Spleen (tissue), 11 donors: ENCODE results near the gene DDIT4. TPM values are rescaled to one million over a fixed set of nuclear protein-coding genes. Genes with fewer than 3 reads are reported as not detected.

Experiments used
- DNase-seq: peaks from one replicate; pipeline ENCODE4 v3.0.0-alpha.2; 2020
- H3K27ac ChIP-seq, 8 donors: fragments of 200-600 bp; sonication (generic) in 7 of 8; 1 replicate in 4 of 8; 2 replicates in 4 of 8; pipeline versions ENCODE4 v1.5.0 to v1.8.0; 2016 to 2021; ENCODE audit warnings: inconsistent platforms in 4 of 8, mild to moderate bottlenecking in 4 of 8, moderate library complexity in 1 of 8
- H3K27me3 ChIP-seq, 7 donors: fragments of 200-600 bp; sonication (generic) in 6 of 7; replicated peaks in 1 of 7; 1 replicate in 4 of 7; 2 replicates in 3 of 7; pipeline versions ENCODE4 v1.5.0 to v1.8.0; 2016 to 2021; ENCODE audit warnings: inconsistent platforms in 3 of 7, mild to moderate bottlenecking in 1 of 7
- H3K36me3 ChIP-seq, 6 donors: fragments of 200-600 bp; sonication (generic) in 5 of 6; 1 replicate in 4 of 6; 2 replicates in 2 of 6; pipeline versions ENCODE4 v1.5.0 to v1.8.0; 2016 to 2021; ENCODE audit warnings: inconsistent platforms in 2 of 6
- H3K4me1 ChIP-seq, 6 donors: fragments of 200-600 bp; sonication (generic) in 5 of 6; 1 replicate in 3 of 6; 2 replicates in 3 of 6; pipeline versions ENCODE4 v1.5.0 to v1.8.0; 2016 to 2021; ENCODE audit warnings: inconsistent platforms in 3 of 6
- H3K4me3 ChIP-seq, 8 donors: fragments of 200-600 bp; sonication (generic) in 7 of 8; 1 replicate in 4 of 8; 2 replicates in 4 of 8; pipeline versions ENCODE4 v1.5.0 to v1.8.0; 2016 to 2021; ENCODE audit warnings: inconsistent platforms in 4 of 8, mild to moderate bottlenecking in 4 of 8, moderate library complexity in 2 of 8
- H3K9me3 ChIP-seq, 8 donors: fragments of 200-600 bp; sonication (generic) in 7 of 8; 1 replicate in 4 of 8; 2 replicates in 4 of 8; pipeline versions ENCODE4 v1.5.0 to v1.8.0; 2016 to 2021; ENCODE audit warnings: inconsistent platforms in 4 of 8
- CTCF ChIP-seq, 11 experiments: fragments of 200-600 bp in 7 of 11; fragments of 450-650 bp in 4 of 11; sonication (generic) in 4 of 11; IDR thresholded peaks in 8 of 11; conservative IDR thresholded peaks in 3 of 11; 1 replicate in 7 of 11; 2 replicates in 4 of 11; pipeline versions ENCODE4 v1.4.0 to v1.8.0; 2016 to 2021; ENCODE audit warnings: antibody characterized with exemption in 11 of 11, inconsistent platforms in 4 of 11, mild to moderate bottlenecking in 1 of 11
- POLR2A ChIP-seq, 3 donors: fragments of 450-650 bp; IDR thresholded peaks; one replicate each; pipeline ENCODE4 v1.5.1; 2017; ENCODE audit warnings: antibody characterized with exemption in 3 of 3, mild to moderate bottlenecking in 1 of 3
- POLR2AphosphoS5 ChIP-seq, 3 donors: sonication (generic); formaldehyde crosslinking; IDR thresholded peaks; one replicate each; pipeline ENCODE4 v1.5.1; 2017; ENCODE audit warnings: antibody characterized with exemption in 3 of 3
- WGBS, 5 donors: extraction: QIAGEN DNeasy Blood & Tissue Kit in 3 of 5; methylation state at CpG; one replicate each; pipeline versions ENCODE4 v1.1.5 to v1.1.7; 2013 to 2018; 5-methylcytosine and 5-hydroxymethylcytosine counted together
- intact Hi-C: fragments of 100-400 bp; cut with DNase I; formaldehyde crosslinking; loops from one replicate; pipeline ENCODE4 v1.15.0; 2023; ENCODE audit warnings: low total_unique reads
- polyA plus RNA-seq, 3 donors: library from polyadenylated mRNA; stranded (reverse); fragments of 200-250 nt; gene quantifications; one replicate each; pipeline ENCODE4 v1.2.1, GENCODE V29; 2013
- total RNA-seq, 7 donors: library from RNA; depleted of rRNA in 3 of 7; stranded (reverse); fragments of >200 nt in 3 of 7; fragmentation: NEBNext Ultra II Directional in 4 of 7; extraction: Animal tissue kit (Norgen Biotek cat#: 25700) in 4 of 7; gene quantifications; one replicate each; pipeline versions ENCODE4 v1.1.0 to v1.2.1, GENCODE V29; 2016 to 2021
- donor health status: healthy with polysubstance abuse.
- donor health status: DM: no; HTN: no; CAD: no; lungs with moderate emphysema.
- donor health status: DM: no; HTN: no; CAD: no.
- donor health status: Bipolar disorder and iron deficiency.
- donor health status: healthy.
- donor health status: DM: no; HTN: no; CAD: no.
- donor health status: DM: yes; HTN: yes; CAD: no.

Gene DDIT4
- total and polyA plus RNA-seq, 10 donors: 99.3 to 308 (median 228) TPM

- TF ChIP-seq POLR2A (IDR thresholded peaks at IDR 0.05) (no peak), POLR2AphosphoS5 (IDR thresholded peaks at IDR 0.05) (no peak), CTCF (IDR thresholded peaks at IDR 0.05 in 8 of 11, conservative IDR thresholded peaks at IDR 0.05 in 3 of 11) (no peak)
- H3K36me3 ChIP-seq: no peaks in the 10 kb centered on the region
- no peak for DNase-seq
- peak overlapping the region in 6 of 8 donors; percentile 41 to 99 (median 98) for H3K27ac ChIP-seq
- H3K4me1 ChIP-seq: peaks cover 60 to 100% (median 95%) of the 10 kb centered on the region in 6 donors
- intact Hi-C loops: no loop called here
- no peak overlapping the region for H3K4me3 ChIP-seq
- H3K9me3 ChIP-seq: no peaks in the 10 kb centered on the region
- H3K27me3 ChIP-seq: no peaks in the 10 kb centered on the region
- WGBS, 5 donors: 83 to 97% (median 89%) methylated on average over 9 to 10 of the region's 10 CpGs
These were observed 49.5 kb downstream of the DDIT4 start for GRCh38 chr10:72323108-72323749.

- Histone ChIP-seq H3K4me3 (no peak overlapping the region), H3K4me1 (peaks cover 60 to 100% (median 95%) of the 10 kb centered on the region in 6 donors), H3K9me3 (no peaks in the 10 kb centered on the region), H3K27me3 (no peaks in the 10 kb centered on the region), H3K27ac (peak overlapping the region in 7 of 8 donors; percentile 36 to 99 (median 97)), H3K36me3 (no peaks in the 10 kb centered on the region)
- TF ChIP-seq CTCF (IDR thresholded peaks at IDR 0.05 in 8 of 11, conservative IDR thresholded peaks at IDR 0.05 in 3 of 11) (no peak), POLR2AphosphoS5 (IDR thresholded peaks at IDR 0.05) (peak in 1 of 3 donors; percentile 45)
- 31 to 46% (median 34%) methylated on average over 12 of the region's 12 CpGs for WGBS, 5 donors
- DNase-seq: peak; percentile 88
- intact Hi-C loops: no loop called here
These were observed 50.1 kb downstream of the DDIT4 start for GRCh38 chr10:72323771-72324191.

Other genes starting within 250 kb of the DDIT4 start
- 10 to 100 TPM; 32.2 to 64.3 (median 43.5) TPM for gene SPOCK2, start 185.4 kb upstream of the DDIT4 start, total RNA-seq
- gene SPOCK2, start 185.4 kb upstream of the DDIT4 start, polyA plus RNA-seq: 10 to 100 TPM; 12.6 to 28.4 (median 23.6) TPM
- gene ANAPC16, start 57.9 kb upstream of the DDIT4 start, total RNA-seq: 100 to 1,000 TPM in 3 of 7 donors, 10 to 100 TPM in 4; 70.8 to 115 (median 97.2) TPM
- gene ANAPC16, start 57.9 kb upstream of the DDIT4 start, polyA plus RNA-seq: 100 to 1,000 TPM; 182 to 239 (median 224) TPM
- gene ASCC1, start 57.6 kb upstream of the DDIT4 start, total RNA-seq: 10 to 100 TPM; 23.7 to 41.7 (median 37.9) TPM
- gene ASCC1, start 57.6 kb upstream of the DDIT4 start, polyA plus RNA-seq: 10 to 100 TPM; 11.9 to 22.0 (median 18.4) TPM
- 10 to 100 TPM; 32.7 to 55.4 (median 41.6) TPM for gene DNAJB12, start 81.0 kb downstream of the DDIT4 start, total RNA-seq
- 10 to 100 TPM; 13.6 to 16.5 (median 14.3) TPM for gene DNAJB12, start 81.0 kb downstream of the DDIT4 start, polyA plus RNA-seq